ENCODE data around the gene ARHGEF10L.

- TF ChIP-seq CTCF (conservative IDR thresholded peaks at IDR 0.05; ENCODE audit: low read depth, low read length) (no peak), EZH2 (IDR thresholded peaks at IDR 0.05; ENCODE audit: borderline replicate concordance, low read depth, low read length, poor library complexity, severe bottlenecking) (no peak)
These were observed 7.6 kb downstream of the ARHGEF10L start for GRCh38 chr1:17546946-17547670.
